ENCODE results near the gene COX6B1.
A peak's percentile ranks its signal among the peaks of the same experiment; 100 is the strongest.

GRCh38 chr19:35643255-35644205 lies 4.6 kb upstream of the COX6B1 start:
- TF ChIP-seq, protein P1, sequence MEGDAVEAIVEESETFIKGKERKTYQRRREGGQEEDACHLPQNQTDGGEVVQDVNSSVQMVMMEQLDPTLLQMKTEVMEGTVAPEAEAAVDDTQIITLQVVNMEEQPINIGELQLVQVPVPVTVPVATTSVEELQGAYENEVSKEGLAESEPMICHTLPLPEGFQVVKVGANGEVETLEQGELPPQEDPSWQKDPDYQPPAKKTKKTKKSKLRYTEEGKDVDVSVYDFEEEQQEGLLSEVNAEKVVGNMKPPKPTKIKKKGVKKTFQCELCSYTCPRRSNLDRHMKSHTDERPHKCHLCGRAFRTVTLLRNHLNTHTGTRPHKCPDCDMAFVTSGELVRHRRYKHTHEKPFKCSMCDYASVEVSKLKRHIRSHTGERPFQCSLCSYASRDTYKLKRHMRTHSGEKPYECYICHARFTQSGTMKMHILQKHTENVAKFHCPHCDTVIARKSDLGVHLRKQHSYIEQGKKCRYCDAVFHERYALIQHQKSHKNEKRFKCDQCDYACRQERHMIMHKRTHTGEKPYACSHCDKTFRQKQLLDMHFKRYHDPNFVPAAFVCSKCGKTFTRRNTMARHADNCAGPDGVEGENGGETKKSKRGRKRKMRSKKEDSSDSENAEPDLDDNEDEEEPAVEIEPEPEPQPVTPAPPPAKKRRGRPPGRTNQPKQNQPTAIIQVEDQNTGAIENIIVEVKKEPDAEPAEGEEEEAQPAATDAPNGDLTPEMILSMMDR (IDR thresholded peaks at IDR 0.05): peak in 2 of 12 donors; percentile 10 to 13
- peak in 1 of 2 donors; percentile 71 for TF ChIP-seq POLR2A (IDR thresholded peaks at IDR 0.05)

Data from heart left ventricle (tissue), 13 donors.